Lower leg skin (tissue), 3 donors: ENCODE results near the gene SERPINB10.

ENCODE experiments used
- CTCF ChIP-seq, 3 donors: fragments of 450-650 bp; IDR thresholded peaks; one replicate each; pipeline ENCODE4 v1.5.1; 2016; ENCODE audit warnings: antibody characterized with exemption in 3 of 3, mild to moderate bottlenecking in 3 of 3, moderate library complexity in 2 of 3
- POLR2A ChIP-seq, 2 donors: fragments of 450-650 bp; IDR thresholded peaks; one replicate each; pipeline ENCODE4 v1.6.1; 2016 to 2017; ENCODE audit warnings: antibody characterized with exemption in 2 of 2, mild to moderate bottlenecking in 1 of 2, moderate library complexity in 1 of 2

GRCh38 chr18:63883617-63884016, 24.1 kb upstream of the SERPINB10 start:
- TF ChIP-seq CTCF (IDR thresholded peaks at IDR 0.05) (no peak), POLR2A (IDR thresholded peaks at IDR 0.05) (no peak)
